ENCODE results near the gene ZNF283.
"Not testable (repeated sequence)": the region's sequence is repeated elsewhere in the genome, so short reads cannot be mapped to it uniquely, and the experiment has no call there.

The ZNF283 gene

GRCh38 chr19:43848821-43849220 is 21.7 kb downstream of the ZNF283 start:
- DNase-seq (ENCODE audit: low read depth), result no peak

- DNase-seq (ENCODE audit: low read depth), result no peak
Measured at GRCh38 chr19:43858174-43858573, 31.1 kb downstream of the ZNF283 start.

GRCh38 chr19:43866923-43867322 is 39.8 kb downstream of the ZNF283 start:
- not testable (repeated sequence) for DNase-seq (ENCODE audit: low read depth)

- DNase-seq (ENCODE audit: low read depth), result no peak
Measured at GRCh38 chr19:43872547-43873336, 45.6 kb downstream of the ZNF283 start.

DNA sequence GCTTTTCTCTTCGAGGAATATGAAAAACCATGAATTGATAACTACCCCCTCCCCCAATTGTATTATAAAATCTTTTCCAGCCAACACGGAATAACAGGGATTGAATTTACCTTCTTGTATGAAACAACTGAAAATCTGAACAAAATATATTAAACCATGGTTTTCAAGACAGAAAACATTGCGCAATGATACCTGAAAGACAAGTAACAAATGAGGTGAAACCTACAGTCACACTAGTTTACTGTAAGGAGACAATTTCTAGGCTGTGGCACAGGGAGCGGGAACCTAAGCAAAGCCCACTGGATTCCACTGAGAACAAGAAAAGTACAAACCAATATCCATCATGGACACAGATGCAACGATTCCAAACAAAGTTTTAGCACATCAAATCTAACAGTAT is 53.4 kb downstream of the ZNF283 start:
- DNase-seq (ENCODE audit: low read depth), result no peak

DNA sequence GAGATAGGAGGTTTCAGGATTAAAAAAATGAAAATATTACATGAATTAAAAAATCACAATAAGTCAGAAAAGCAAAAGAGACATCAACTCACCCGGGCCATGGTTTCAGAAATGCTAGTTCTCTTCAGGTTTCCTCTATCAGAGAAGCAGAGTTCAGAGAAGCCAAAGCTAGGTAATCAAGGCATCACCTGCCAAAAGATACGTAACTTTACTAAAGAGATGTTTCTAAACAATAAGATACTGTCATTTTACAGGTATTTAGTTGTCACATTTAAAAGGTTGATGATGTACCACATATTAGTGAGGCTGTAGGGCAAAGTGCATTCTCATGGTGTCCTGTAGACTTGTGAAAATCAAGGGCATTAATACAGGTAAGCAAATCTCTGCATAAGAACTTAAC is 56.7 kb downstream of the ZNF283 start, which contains the start of gene ZNF404:
TSS of gene ZNF404 (minus strand) at position 101 of the 400 bp plus-strand sequence.
- no peak for DNase-seq (ENCODE audit: low read depth)

DNA sequence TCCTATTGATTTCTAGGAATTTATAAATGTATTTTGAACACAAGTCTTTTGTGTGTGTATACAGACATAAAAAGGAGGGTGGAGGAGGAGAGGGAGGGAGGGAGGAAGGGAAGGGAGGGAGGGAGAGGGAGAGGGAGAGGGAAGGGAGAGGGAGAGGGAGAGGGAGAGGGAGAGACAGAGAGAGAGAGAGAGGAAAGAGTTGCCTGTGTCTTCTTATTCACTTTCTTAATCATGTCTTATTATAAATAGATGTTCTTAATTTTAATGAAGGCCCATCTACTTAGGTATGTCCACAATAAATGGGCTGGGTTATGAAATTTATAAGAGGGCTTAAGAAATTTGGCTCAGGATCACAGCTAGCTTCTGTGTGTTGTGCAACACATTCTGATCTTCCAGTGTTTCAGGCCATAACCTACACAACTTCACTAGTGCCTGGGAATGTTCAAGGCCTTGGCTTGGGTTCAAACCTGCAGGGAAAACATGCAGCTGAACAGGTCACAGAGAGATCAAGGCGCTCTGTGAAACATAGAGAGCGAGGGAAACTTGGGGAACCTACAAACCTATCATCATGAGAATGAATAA is 68.7 kb downstream of the ZNF283 start:
- no peak for DNase-seq (ENCODE audit: low read depth)

Data from T-helper 22 cell (primary cell).